ENCODE measurements around the gene FPR2.
"Not testable (repeated sequence)": the region's sequence is repeated elsewhere in the genome, so short reads cannot be mapped to it uniquely, and the experiment has no call there.

The FPR2 gene, protein sequence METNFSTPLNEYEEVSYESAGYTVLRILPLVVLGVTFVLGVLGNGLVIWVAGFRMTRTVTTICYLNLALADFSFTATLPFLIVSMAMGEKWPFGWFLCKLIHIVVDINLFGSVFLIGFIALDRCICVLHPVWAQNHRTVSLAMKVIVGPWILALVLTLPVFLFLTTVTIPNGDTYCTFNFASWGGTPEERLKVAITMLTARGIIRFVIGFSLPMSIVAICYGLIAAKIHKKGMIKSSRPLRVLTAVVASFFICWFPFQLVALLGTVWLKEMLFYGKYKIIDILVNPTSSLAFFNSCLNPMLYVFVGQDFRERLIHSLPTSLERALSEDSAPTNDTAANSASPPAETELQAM

GRCh38 chr19:51760697-51761356 lies at the start of gene FPR2:
Gene FPR2, plus strand, starts transcription at chr19:51761180. Its CDS starts 7,479 bp downstream, at chr19:51768659.
- DNase-seq (ENCODE audit: low read depth in 2 of 2, low spot score in 1 of 2) = no peak

DNA sequence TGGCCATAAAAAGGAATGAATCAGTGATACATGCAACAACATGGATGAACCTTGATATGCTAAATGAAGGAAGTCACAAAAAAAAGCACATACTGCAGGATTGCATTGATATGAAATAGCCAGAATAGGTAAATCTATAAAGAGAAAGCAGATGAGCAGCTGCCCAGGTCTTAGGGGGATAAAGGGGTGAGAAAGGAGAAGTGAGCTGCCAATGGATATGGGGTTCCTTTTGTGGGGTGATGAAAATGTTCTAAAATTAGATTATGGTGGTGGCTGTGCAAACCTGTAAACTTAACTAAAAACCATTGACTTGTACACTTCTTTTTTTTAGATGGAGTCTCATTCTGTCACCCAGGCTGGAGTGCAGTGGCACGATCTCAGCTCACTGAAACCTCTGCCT lies 49.3 kb upstream of the FPR2 start:
- DNase-seq (ENCODE audit: low read depth in 2 of 2, low spot score in 1 of 2) = no peak

DNA sequence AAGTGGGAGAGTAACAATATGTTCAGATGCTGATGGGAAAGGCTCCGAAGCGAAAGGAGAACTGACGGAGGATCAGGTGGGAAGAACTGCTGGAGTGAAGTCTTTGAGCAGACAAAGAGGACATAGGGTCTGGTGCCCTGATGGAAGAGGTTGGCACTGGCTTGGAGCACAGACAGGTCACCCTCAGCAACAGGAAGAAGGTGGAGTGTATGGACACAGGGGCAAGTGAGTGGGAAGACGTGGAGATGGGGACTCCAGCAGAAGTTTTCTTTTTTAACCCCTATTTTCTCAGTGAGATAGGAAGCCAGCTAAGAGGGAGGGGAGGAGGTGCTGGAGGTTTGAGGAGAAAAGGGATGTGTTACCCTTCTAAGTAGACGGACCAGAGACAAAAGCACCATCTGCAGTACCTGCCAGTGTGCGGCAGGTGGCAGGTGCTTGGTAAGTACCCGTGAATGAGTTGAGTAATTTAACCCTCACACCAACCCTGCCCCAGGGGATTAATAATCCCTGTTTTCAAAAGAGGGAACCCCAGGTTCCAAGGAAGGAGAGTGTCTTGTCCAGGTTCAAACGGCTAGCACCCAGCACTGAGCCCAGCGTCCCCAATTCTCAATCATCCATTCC lies 48.4 kb upstream of the FPR2 start:
- DNase-seq (ENCODE audit: low read depth in 2 of 2, low spot score in 1 of 2) = no peak

GRCh38 chr19:51713319-51714285 lies 47.4 kb upstream of the FPR2 start:
- DNase-seq (ENCODE audit: low read depth in 2 of 2, low spot score in 1 of 2) = no peak

DNA sequence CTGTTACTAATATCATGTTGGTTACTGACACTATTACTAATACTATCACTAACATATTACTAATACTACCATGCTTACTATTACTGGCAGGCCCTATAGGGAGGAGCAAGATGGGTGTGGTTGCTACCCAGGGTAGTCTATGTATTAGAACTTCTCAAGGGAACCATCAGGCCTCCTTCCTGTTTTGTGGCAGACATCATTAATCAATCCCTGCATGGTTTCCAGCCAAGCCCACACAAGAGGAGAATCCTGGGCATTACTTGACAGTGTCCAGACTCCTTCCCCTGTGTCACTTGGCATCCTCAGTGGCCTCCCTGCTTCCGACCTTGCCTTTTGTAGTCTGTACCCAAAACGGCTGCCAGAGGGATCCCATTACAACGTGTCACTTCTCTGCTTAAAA lies 46.1 kb upstream of the FPR2 start:
- no peak for DNase-seq (ENCODE audit: low read depth in 2 of 2, low spot score in 1 of 2)

DNA sequence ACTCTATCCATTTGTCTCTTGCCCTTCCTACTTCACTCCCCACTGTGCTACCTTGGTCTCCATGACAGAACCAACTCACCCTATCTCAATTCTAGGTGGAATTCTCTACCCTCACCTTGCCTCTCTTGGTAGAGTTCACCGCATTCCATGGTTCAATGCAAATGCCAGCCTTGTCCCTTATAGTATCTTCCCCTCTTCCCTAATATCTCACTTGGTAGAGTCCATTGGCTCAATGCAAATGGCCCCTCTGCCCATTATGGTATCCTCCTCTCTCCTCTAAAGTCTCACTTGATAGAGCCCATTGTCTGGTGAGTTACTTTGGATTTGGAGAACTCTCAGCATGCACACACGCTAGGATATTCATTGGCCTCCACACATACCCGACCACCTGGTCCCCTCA lies 45.1 kb upstream of the FPR2 start:
- no peak for DNase-seq (ENCODE audit: low read depth in 2 of 2, low spot score in 1 of 2)

DNA sequence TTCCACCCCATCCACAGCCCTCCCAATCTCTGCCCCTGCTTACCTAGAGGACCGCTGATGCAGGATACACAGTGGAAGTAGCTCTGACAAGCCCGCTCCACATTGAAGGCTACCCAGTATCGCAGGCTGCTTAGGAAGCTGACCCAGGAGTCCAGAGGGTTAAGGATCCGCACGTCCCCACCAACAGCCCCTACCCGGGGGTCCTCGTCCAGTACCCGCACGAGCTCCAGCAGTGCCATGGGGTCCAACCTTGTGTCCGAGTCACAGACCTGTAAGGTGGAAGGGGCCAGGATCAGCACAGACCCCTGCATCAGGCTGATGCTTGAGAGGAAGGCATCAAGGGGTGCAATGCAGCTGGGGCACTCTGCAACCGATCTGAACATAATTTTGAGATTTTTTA lies 44.1 kb upstream of the FPR2 start:
- DNase-seq (ENCODE audit: low read depth in 2 of 2, low spot score in 1 of 2) = no peak

- no peak for DNase-seq (ENCODE audit: low read depth in 2 of 2, low spot score in 1 of 2)
Measured at GRCh38 chr19:51719251-51719988, 41.6 kb upstream of the FPR2 start.

DNA sequence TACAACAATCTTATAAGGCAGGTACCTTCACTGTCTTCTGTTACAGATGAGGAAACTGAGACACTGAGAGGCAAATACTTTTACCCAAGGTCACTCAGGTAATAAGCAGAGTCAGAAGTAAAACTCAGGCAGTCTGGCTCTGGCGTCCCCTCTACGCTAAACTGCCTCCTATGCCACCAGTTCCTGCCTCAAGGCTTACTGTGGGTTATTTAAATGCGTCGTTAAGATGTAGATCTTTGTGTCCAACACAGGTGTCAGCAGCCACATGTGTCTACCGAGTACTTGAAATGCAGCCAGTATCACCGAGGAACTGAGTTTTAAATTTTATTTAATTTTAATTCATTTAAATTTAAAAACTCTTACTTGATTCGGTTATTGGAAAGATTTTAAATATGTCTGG lies 39.1 kb upstream of the FPR2 start:
- no peak for DNase-seq (ENCODE audit: low read depth in 2 of 2, low spot score in 1 of 2)

DNA sequence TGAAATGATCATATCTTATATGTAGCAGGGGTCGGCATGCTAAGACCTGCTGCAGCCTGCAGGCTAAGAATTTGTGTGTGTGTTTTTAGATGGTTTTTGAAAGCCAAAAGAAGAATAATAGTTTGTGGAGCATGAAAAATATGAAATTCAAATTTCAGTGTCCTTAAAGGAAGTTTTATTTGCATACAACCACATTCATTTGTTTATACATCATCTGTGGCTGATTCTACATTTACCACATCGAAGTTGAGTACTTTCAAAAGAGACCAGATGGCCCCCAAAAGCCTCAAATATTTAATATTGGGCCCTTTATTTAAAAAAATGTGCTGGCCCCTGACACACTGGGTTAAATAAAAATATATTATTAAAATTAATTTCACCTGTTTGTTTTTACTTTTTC lies 38.5 kb upstream of the FPR2 start:
- no peak for DNase-seq (ENCODE audit: low read depth in 2 of 2, low spot score in 1 of 2)

- DNase-seq (ENCODE audit: low read depth in 2 of 2, low spot score in 1 of 2) = no peak
Measured at GRCh38 chr19:51724543-51724942, 36.4 kb upstream of the FPR2 start.

DNA sequence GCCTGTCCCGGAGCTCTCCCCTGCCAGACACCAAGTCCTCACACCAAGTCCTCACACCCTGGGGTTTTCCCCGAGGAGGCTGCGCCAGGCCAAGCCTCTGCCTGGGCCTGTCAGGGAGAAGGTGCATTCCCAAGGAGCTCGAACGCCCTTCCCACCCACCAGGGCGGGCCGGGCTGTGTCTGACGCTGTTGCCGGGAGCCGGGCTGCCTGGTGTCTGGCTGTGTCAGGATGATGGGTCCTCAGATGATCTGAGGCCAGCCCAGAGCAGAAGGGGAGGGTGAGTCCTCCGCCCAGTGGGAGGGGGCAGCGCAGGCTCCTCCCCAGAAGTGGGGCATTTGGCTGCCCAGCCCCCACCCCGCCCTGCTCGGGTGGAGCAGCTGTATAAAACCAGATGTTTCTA lies 34.9 kb upstream of the FPR2 start:
- DNase-seq (ENCODE audit: low read depth in 2 of 2, low spot score in 1 of 2) = no peak

- DNase-seq (ENCODE audit: low read depth in 2 of 2, low spot score in 1 of 2) = no peak
Measured at GRCh38 chr19:51727349-51727880, 33.6 kb upstream of the FPR2 start.

GRCh38 chr19:51729781-51730180 lies 31.2 kb upstream of the FPR2 start:
- no peak for DNase-seq (ENCODE audit: low read depth in 2 of 2, low spot score in 1 of 2)

DNA sequence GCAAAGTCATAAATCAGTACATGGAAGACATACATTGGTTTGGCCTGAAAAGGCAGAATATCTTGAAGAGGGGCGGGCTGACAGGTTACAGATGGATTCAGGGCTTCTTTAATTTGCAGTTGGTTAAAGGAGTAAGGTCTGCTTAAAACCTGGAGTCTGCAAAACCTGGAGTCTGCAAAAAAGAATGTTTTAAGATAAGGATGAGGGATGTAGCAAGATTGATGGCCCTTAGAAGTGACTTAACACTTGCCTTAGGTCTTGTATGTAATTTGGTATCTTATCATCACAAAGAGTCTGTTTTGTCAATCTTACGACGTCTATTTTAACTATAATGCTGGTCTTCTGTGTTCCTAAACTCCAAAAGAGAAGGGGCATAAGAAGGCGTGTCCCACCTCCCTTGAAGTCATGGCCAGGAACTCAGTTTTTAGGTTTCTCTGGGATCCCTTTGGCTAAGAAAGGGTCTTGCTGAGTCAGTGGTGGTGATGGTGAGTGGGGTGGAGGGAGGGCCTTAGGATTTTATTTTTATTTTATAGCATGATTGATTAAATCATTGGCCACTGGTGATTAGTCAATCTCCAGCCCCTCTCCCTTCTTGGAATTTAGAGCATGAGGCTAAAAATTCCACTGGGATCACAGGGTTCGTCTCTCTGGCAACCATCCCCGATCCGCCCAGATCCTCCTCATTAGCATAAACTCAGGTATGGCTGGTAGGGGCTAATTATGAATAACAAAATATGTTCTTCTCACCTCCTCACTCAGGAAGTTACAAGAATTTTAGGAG lies 27.0 kb upstream of the FPR2 start:
- no peak for DNase-seq (ENCODE audit: low read depth in 2 of 2, low spot score in 1 of 2)

GRCh38 chr19:51735759-51736449 lies 25.1 kb upstream of the FPR2 start:
- no peak for DNase-seq (ENCODE audit: low read depth in 2 of 2, low spot score in 1 of 2)

- DNase-seq (ENCODE audit: low read depth in 2 of 2, low spot score in 1 of 2) = no peak
Measured at GRCh38 chr19:51737389-51737788, 23.6 kb upstream of the FPR2 start.

GRCh38 chr19:51737924-51738323 lies 23.1 kb upstream of the FPR2 start:
- no peak for DNase-seq (ENCODE audit: low read depth in 2 of 2, low spot score in 1 of 2)

- DNase-seq (ENCODE audit: low read depth in 2 of 2, low spot score in 1 of 2) = not testable (repeated sequence)
Measured at GRCh38 chr19:51738523-51738922, 22.5 kb upstream of the FPR2 start.

All from stimulated activated CD8-positive, alpha-beta memory T cell treated with anti-CD3 and anti-CD28 coated beads, Interleukin-4, amount 100 ng/mL, for 4 hours (primary cell).